ENCODE data around the gene SPDYC.

The SPDYC gene

DNA sequence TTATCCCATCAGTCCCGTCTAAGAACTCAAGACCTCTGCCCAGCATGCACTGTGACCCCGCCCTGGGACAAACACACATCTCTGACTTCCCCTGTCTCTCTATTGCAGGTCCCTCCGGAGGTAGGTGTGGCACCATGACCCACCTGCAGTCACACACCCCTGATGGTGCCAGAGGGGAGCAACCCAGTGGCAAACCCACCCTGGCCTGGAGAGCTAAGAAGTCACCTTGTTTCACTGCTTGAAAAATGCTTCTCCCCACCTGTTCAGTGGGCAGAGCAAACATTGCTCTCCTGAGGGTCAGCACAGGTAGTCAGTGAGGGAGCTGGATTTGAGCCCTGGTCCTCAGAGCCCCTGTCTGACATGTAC is 35.6 kb downstream of the SPDYC start:
- in situ Hi-C loops (cut with HindIII; ENCODE audit: low sequenced_read_pairs) = no loop called here

DNA sequence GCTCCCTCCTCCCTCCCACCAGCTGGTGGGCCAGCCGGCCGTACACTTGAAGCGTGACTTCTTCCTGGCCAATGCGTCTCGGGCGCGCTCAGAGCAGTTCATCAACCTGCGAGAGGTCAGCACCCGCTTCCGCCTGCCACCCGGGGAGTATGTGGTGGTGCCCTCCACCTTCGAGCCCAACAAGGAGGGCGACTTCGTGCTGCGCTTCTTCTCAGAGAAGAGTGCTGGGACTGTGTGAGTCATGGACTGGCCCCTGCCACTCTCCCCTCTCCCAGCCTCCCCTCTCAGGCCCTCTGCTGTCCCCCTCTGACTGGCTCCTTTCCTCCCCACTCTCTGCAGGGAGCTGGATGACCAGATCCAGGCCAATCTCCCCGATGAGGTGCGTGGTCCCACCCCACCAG is 36.4 kb downstream of the SPDYC start:
- in situ Hi-C loops (cut with HindIII; ENCODE audit: low sequenced_read_pairs) = no loop called here

DNA sequence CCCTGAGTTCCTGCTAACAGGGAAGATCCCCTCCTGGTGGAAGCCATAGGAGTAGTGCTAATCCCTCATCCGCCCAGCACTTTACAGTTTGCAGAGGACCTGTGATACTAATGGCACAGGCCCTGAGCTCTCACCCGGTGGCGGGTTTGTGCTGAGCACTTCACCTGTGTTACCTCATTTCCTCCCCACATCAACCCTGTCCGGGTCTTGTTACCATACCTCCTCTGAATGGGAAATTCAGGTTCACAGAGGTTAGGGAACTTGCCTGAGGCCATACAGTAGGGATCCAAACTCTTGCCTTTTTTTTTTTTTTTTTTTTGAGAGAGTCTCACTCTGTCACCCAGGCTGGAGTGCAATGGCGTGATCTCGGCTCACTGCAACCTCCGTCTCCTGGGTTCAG is 36.9 kb downstream of the SPDYC start:
- in situ Hi-C loops (cut with HindIII; ENCODE audit: low sequenced_read_pairs) = no loop called here

DNA sequence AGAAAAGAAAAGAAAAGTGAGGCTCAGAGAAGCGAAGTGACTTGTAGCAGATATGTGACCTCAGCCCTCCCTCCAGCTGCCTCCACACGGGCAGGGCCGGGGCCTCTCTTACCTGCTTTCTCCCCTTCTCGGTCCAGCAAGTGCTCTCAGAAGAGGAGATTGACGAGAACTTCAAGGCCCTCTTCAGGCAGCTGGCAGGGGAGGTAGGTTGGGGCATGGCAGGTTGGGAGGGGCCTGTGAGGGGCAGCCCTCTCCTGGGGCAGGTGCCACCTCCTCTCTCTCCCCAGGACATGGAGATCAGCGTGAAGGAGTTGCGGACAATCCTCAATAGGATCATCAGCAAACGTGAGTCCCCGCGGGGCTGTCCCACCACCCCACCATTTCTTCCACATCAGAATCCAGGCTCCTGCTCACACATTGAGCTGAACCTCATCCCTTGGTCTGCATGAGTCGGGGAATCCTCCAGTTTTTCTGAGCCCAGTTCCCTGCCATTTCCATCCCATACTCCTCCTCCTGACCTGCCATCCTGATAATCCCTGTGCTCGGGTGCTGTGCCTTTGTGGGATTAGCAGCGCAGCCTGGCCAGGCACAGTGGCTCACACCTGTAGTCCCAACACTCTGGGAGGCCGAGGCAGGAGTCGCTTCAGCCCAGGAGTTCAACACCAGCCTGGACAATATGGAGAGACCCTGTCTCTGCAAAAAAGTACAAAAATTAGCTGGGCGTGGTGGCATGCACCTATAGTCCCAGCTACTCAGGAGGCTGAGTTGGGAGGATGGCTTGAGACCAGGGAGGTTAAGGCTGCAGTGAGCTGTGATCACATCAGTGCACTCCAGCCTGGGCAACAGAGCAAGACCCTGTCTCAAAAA is 38.1 kb downstream of the SPDYC start:
- in situ Hi-C loops (cut with HindIII; ENCODE audit: low sequenced_read_pairs) = no loop called here

DNA sequence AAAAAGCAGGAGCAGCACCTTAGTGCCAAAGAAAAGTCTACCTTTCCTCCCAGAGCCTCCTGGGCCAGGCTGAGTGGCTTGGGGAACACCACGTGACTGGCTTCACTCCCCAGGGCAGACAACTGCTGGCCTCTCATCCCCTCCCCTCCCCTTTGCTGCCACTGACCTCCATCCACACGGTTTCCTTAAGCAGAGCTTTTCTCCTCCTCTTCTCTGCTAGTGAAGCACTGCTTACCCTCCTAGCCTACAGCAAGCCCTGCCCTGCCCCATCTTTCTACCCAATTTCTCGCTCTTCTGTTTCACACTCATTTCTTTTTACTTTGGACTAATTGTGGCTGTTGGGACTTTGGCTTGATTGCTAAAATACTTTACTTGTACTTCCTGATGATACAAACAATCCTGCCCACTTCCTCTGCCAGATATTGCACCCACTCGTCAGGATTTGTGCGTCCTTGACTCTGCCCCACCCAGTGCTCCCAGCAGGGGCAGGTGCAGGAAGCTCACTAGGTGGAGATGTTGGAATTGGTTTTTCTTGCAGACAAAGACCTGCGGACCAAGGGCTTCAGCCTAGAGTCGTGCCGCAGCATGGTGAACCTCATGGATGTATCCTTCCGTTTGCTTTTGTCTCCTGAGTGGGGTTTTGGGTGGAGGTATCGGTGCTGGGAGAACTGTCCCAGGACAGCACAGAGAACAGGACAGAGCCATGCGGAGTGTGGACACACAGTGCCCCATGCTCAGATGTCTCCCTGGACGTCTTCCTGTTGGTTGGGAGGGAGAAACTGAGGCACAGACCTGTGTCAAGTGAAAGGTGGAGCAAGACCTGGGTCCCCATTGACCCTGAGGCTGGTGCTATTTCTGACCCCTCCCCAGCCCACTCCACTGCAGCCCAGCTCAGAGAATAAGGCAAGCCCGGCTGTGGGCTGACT is 39.0 kb downstream of the SPDYC start:
- in situ Hi-C loops (cut with HindIII; ENCODE audit: low sequenced_read_pairs) = no loop called here

DNA sequence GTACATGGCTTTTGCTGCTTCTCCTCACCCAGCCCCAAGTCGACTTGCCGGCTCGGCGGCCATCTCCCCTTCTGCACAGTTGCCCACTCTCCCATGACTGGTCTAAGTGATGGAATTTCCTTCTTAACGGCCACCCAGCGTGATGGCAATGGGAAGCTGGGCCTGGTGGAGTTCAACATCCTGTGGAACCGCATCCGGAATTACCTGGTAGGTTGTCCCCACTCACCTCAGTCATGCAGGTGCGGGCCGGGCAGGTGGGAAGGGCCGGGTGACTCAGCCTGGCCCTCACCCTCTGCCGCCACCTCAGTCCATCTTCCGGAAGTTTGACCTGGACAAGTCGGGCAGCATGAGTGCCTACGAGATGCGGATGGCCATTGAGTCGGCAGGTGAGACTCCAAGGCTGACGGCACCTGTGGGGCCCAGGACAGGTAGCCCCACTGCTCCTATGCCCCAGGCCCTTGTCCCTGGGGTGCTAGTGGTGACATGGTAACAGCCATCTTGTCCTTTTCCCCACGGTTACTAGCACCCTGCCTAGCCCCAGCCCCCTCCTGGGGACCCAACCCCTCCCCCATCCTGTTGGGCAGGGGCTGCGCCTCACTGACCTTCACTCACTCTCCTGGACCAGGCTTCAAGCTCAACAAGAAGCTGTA is 39.8 kb downstream of the SPDYC start:
- in situ Hi-C loops (cut with HindIII; ENCODE audit: low sequenced_read_pairs) = no loop called here

DNA sequence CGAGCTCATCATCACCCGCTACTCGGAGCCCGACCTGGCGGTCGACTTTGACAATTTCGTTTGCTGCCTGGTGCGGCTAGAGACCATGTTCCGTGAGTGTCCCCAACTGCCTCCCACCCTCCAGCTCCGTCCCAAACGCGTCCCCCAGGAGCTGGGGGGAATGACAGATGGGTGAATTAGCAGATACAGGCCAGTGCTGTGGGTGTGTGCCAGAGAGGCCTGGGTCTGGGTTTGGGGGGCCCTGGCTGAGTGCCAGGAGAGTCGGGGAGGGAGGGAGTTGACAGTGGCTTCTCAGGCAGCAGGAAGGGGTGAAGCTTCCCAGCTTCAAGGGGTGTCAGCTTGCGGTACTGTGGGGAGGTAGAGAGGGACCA is 40.3 kb downstream of the SPDYC start:
- in situ Hi-C loops (cut with HindIII; ENCODE audit: low sequenced_read_pairs) = no loop called here

DNA sequence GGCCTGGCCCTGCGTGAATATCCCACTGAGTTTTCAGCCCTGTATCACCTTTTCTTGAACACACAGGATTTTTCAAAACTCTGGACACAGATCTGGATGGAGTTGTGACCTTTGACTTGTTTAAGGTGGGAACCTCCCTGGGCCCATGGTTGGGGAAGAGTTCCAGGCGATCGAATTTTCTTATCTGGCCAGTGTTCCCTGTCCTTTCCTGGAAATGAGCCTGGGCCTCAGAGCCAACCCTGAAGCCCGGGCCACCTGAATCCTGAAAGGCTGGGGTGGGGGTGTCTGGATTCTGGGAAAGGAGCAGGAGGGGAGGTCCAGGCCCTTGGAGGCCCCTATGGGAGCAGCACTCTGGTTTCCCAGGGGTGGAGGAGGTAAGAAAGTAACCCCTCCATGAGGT is 40.7 kb downstream of the SPDYC start:
- in situ Hi-C loops (cut with HindIII; ENCODE audit: low sequenced_read_pairs) = no loop called here

DNA sequence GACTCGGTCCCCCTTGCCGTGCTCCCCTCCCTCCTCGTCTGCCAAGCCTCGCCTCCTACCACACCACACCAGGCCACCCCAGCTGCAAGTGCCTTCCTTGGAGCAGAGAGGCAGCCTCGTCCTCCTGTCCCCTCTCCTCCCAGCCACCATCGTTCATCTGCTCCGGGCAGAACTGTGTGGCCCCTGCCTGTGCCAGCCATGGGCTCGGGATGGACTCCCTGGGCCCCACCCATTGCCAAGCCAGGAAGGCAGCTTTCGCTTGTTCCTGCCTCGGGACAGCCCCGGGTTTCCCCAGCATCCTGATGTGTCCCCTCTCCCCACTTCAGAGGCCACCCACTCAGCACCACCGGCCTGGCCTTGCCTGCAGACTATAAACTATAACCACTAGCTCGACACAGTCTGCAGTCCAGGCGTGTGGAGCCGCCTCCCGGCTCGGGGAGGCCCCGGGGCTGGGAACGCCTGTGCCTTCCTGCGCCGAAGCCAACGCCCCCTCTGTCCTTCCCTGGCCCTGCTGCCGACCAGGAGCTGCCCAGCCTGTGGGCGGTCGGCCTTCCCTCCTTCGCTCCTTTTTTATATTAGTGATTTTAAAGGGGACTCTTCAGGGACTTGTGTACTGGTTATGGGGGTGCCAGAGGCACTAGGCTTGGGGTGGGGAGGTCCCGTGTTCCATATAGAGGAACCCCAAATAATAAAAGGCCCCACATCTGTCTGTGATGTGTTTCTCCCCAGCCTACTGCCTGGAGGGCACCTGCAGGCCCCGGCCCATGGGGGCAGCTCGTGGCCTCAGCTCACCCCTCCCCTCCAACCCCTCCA is 41.5 kb downstream of the SPDYC start:
- in situ Hi-C loops (cut with HindIII; ENCODE audit: low sequenced_read_pairs) = no loop called here

DNA sequence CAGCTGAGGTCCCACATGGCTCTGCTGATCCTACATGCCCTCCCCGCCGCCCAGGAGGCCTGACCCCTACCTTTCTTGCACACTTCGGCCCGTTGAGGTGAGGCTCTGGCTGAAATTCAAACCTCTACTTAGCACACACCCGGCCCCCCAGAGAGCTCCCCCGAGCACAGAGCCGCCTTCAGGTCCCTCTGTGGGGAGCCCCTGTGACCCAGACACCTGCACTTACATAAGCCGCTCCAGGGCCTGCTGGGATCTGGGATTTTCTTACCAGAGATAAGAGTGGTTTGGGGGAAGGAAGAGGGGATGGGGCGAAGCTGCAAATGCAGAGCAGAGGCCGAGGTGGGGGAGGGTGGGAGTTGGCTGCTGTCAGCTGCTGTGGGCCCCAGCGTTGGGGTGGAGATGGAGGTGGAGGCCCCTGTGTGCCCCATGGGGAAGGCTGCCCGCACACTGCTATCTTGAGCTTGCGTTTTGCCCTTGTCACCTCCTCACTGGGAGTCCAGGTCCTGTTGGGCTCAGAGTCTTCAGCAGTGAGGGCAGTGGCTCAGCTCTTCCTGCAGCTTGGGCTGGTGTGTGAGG is 42.3 kb downstream of the SPDYC start:
- in situ Hi-C loops (cut with HindIII; ENCODE audit: low sequenced_read_pairs) = no loop called here

DNA sequence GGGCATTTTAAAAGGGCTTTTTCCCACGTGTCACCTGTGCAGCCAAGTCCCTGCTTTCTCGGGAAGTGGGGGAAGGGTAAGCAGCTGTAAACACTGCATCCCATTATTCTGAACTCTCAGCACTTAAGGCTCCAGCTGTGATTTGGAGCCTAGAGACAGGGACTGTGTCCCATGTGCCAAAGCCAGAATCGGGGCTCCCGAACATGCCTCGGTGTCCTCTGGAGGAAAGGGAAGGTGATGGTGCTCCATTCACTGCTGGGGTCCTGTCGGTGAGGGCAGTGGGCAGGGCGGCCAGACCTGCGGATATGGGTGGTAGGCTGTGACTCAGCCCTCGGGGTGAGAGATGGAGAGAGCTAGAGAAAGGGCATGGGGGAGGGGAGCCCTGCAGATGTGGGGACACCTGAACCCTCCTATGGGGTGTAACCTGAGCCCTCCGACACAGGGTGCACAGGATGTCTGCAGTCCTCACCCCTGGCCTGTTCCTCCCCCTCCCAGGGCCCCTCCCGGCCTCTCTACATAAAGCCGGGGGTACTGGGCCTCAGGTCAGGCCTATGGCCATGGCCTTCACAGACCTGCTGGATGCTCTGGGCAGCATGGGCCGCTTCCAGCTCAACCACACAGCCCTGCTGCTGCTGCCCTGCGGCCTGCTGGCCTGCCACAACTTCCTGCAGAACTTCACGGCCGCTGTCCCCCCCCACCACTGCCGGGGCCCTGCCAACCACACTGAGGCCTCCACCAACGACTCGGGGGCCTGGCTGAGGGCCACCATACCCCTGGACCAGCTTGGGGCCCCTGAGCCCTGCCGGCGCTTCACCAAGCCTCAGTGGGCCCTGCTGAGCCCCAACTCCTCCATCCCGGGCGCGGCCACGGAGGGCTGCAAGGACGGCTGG is 43.5 kb downstream of the SPDYC start:
- in situ Hi-C loops (cut with HindIII; ENCODE audit: low sequenced_read_pairs) = no loop called here

DNA sequence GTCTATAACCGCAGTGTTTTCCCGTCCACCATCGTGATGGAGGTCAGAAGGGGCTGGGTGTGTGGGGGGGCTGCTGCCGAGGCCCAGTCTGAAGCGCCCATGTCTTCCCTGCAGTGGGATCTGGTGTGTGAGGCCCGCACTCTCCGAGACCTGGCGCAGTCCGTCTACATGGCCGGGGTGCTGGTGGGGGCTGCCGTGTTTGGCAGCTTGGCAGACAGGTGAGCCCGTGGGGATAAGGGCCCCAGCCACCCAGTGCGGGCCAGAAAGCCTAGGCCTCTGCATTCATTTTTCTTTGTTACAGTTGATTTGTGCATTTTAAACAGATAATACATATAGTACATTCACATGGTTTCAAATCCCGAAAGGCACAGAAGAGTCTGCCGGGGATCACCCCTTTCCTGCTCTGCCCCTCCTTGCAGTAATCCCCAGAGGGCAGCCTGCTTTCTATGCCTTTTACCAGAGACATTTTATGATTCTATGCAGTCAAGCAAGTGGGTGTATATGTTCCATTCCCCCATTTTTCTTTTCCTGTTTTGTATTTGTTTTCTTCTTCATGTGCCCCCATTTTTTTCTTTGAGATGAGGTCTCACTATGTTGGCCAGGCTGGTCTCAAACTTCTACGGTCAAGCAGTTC is 44.3 kb downstream of the SPDYC start:
- in situ Hi-C loops (cut with HindIII; ENCODE audit: low sequenced_read_pairs) = no loop called here

DNA sequence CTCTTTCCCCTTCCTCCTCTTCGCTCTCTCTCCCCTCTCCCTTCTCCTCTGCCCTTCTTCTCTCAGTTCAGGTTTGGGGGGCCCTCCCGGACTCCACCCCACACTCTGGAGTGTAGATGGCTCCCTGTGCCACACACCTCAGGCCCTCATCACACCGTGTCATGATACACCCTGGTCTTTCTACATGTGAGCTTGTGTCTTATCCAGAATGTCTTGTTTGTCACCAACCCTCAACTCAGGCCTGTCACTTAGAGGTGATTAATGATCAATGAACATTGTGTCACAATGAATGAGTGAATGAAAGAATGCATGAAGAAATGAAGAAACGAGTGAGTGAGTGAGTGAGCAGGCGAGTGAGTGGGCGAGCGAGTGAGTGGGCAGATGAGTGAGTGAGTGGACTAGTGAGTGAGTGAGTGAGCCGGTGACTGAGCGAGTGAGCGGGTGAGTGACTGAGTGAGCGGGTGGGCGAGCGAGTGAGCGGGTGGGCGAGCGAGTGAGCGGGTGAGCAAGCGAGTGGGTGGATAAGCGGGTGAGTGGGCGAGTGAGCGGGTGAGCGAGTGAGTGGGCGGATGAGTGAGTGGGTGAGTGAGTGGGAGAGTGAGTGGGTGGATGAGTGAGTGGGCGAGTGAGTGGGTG is 45.5 kb downstream of the SPDYC start:
- in situ Hi-C loops (cut with HindIII; ENCODE audit: low sequenced_read_pairs) = no loop called here

DNA sequence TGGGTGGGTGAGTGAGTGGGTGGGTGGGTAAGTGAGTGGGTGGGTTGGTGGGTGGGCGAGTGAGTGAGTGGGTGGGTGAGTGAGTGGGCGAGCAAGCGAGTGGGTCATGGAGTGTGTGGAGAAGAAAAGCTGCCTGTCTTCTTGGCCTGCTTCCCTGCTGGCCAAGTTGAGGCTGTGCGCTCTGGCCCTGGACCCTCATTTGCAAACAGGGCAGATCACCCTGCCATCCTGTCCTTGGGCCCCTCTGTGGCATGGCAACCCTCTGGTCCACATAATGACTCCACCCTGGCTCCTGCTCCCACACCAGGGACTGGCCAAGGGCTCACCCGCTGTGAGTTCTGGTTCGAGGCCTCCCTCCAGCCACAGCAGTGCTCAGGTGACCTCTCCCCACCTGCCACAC is 46.8 kb downstream of the SPDYC start:
- in situ Hi-C loops (cut with HindIII; ENCODE audit: low sequenced_read_pairs) = no loop called here

DNA sequence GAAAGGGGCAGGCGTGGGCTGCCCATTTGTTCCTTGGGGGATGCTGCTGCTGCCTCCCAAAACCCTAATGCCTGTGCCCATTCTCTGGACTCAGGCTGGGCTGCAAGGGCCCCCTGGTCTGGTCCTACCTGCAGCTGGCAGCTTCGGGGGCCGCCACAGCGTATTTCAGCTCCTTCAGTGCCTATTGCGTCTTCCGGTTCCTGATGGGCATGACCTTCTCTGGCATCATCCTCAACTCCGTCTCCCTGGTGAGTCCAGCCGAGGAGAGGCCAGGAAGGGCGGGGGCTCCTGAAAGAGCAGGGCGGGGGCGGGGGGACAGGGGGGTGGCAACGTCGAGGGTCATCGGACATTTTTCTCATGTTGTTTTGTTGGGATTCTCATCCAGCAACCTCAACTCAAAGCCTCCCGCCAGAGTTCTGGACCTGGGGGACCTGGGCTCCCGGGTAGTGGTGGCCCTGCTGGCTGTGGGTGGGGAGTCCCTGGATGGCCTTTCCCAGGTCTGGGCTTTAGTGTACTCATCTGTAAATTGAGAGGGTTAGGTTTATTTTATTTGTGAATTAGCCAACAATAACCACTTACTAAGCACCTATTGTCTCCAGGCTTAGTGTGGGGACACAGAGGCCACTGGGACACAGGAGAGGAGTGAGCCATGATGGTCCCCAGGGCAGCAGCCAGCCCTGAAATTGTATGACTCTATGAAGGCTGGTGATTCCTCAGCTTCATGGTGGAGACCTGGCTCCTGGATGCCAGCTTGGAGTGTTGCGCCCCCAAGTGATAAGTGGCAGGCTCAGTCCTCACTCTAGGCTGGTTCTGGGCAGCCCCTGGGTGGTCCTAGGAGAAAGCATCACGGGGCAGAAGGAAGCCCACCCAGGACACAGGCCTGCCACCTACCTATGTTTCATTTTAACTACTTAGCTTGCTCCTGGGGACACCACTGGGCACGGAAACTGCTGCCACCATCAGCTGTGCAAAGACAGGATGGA is 47.7 kb downstream of the SPDYC start:
- in situ Hi-C loops (cut with HindIII; ENCODE audit: low sequenced_read_pairs) = no loop called here

DNA sequence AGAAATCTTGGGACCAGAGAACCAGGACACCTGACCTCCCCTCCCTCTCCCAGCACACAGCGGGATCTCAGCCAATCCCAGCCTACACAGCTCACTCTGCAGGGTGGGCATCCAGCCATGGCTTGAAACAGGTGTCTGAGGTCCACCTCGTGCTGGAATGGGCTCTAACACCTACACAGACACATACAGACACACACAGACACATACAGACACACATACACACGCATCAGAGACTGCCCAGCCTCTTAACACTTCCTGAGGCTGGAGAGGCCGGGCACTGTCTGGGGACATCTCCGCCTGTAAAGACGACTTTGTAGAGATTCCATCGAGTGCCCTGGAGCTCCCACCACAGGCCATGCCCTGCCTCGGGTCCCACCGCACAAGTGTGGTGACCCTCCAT is 48.4 kb downstream of the SPDYC start:
- in situ Hi-C loops (cut with HindIII; ENCODE audit: low sequenced_read_pairs) = no loop called here

DNA sequence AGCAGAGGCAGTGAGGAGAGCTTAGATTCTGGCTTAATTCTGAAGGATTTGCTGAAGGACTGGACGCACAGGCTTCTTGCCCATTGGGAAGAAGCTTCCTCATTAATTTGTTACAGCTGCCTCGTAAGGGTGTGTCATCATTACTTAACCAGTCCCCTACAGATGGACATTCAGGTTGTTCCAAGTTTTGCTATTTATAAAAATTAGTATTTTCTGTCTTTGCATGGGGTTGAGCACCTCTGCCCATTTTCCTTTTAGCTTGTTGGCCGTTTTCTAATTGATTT is 49.8 kb downstream of the SPDYC start:
- in situ Hi-C loops (cut with HindIII; ENCODE audit: low sequenced_read_pairs) = no loop called here

DNA sequence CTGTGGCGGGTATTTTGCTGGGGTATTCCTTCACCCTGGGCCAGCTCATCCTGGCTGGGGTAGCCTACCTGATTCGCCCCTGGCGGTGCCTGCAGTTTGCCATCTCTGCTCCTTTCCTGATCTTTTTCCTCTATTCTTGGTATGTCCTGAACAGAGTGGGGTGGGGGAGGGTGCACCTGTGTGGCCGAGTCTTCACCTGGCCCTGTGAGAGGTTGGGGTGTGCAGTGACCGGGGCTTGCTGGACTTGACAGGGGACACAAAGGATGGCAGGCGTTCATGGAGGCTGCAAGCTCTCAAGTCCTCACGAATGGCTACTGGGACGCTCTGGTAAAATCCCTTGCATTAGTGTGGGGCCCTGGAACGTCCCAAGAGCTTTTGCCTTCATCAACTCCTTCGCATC is 51.0 kb downstream of the SPDYC start:
- in situ Hi-C loops (cut with HindIII; ENCODE audit: low sequenced_read_pairs) = no loop called here

Data from DLD1 (cell line).